Astrocyte of the spinal cord (primary cell): ENCODE data around the gene NGB.

Source experiments
- DNase-seq: peaks from one replicate; pipeline ENCODE4 v3.0.0; 2011; ENCODE audit warnings: low read depth, low spot score
- H3K4me3 ChIP-seq: 2 replicates; pipeline ENCODE4 v1.5.1; 2011; ENCODE audit warnings: low read depth, mild to moderate bottlenecking, low read length, moderate library complexity
- in situ Hi-C: cut with HindIII; loops from 2 replicates; pipeline ENCODE4 v1.10.0; 2017; ENCODE audit warnings: low sequenced_read_pairs
- TF ChIP-seq, protein P1 (sequence below): IDR thresholded peaks from 2 replicates; pipeline ENCODE4 v1.5.1; 2012; ENCODE audit warnings: low read depth, mild to moderate bottlenecking, low read length, inconsistent platforms

Gene NGB

DNA sequence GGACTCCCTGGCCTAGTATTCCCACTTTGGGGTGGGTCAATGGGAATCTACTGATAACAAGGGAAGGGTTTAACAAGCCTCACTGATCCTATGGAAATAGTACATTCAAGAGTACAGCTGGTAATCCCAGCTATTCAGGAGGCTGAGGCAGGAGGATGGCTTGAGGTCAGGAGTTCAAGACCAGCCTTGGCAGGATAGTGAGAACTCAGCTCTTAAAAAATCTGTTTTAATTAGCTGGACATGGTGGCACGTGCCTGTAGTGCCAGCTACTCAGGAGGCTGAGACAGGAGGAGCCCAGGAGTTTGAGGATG is 45.1 kb upstream of the NGB start:
- no peak for DNase-seq
- no peak overlapping the region for H3K4me3 ChIP-seq
- TF ChIP-seq, protein P1, sequence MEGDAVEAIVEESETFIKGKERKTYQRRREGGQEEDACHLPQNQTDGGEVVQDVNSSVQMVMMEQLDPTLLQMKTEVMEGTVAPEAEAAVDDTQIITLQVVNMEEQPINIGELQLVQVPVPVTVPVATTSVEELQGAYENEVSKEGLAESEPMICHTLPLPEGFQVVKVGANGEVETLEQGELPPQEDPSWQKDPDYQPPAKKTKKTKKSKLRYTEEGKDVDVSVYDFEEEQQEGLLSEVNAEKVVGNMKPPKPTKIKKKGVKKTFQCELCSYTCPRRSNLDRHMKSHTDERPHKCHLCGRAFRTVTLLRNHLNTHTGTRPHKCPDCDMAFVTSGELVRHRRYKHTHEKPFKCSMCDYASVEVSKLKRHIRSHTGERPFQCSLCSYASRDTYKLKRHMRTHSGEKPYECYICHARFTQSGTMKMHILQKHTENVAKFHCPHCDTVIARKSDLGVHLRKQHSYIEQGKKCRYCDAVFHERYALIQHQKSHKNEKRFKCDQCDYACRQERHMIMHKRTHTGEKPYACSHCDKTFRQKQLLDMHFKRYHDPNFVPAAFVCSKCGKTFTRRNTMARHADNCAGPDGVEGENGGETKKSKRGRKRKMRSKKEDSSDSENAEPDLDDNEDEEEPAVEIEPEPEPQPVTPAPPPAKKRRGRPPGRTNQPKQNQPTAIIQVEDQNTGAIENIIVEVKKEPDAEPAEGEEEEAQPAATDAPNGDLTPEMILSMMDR = no peak
- in situ Hi-C loops = no loop called here

GRCh38 chr14:77314539-77315457 is 43.8 kb upstream of the NGB start:
- no peak for DNase-seq
- in situ Hi-C loops = no loop called here

GRCh38 chr14:77314043-77314442 is 43.0 kb upstream of the NGB start:
- TF ChIP-seq, protein P1 = no peak
- in situ Hi-C loops = no loop called here
- no peak overlapping the region for H3K4me3 ChIP-seq
- peak; percentile 61 for DNase-seq

More at GRCh38 chr14:77314539-77315457, 43.8 kb upstream of the NGB start:
- TF ChIP-seq, protein P1 = no peak
- no peak overlapping the region for H3K4me3 ChIP-seq

GRCh38 chr14:77313371-77313770 is 42.4 kb upstream of the NGB start:
- no peak for DNase-seq
- TF ChIP-seq, protein P1 = no peak
- in situ Hi-C loops = no loop called here
- H3K4me3 ChIP-seq = no peak overlapping the region

- TF ChIP-seq, protein P1 = no peak
- in situ Hi-C loops = no loop called here
- no peak for DNase-seq
- no peak overlapping the region for H3K4me3 ChIP-seq
Observed at GRCh38 chr14:77311217-77311616, 40.2 kb upstream of the NGB start.

- no peak for DNase-seq
- no peak overlapping the region for H3K4me3 ChIP-seq
- in situ Hi-C loops = no loop called here
- TF ChIP-seq, protein P1 = no peak
Observed at GRCh38 chr14:77310026-77310425, 39.0 kb upstream of the NGB start.
